HepG2 (cell line): ENCODE results near the gene ACSL5. TPM values are rescaled to one million over a fixed set of nuclear protein-coding genes. Genes with fewer than 3 reads are reported as not detected.

Source experiments
- EZH2 ChIP-seq: conservative IDR thresholded peaks from 2 replicates; pipeline ENCODE4 v1.6.1; 2012; ENCODE audit warnings: mild to moderate bottlenecking, low read depth, low read length, moderate library complexity
- MEIS2 ChIP-seq: sonication (generic); formaldehyde crosslinking; IDR thresholded peaks from 2 replicates; pipeline ENCODE4 v1.9.0; 2021; ENCODE audit warnings: mild to moderate bottlenecking, missing genetic modification reagents
- RAD51 ChIP-seq: fragments of 450-650 bp; IDR thresholded peaks from 2 replicates; pipeline ENCODE4 v1.6.1; 2016; ENCODE audit warnings: borderline replicate concordance
- SMAD3 ChIP-seq: sonication (generic); formaldehyde crosslinking; IDR thresholded peaks from 2 replicates; pipeline ENCODE4 v1.4.0; 2020; ENCODE audit warnings: missing genetic modification reagents
- ZNF430 ChIP-seq: sonication (generic); formaldehyde crosslinking; IDR thresholded peaks from 2 replicates; pipeline ENCODE4 v1.9.0; 2021; ENCODE audit warnings: mild to moderate bottlenecking, missing genetic modification reagents
- ZNF644 ChIP-seq: IDR thresholded peaks from 2 replicates; pipeline ENCODE4 v1.6.1; 2016; ENCODE audit warnings: low read depth
- ZNF720 ChIP-seq: sonication (generic); formaldehyde crosslinking; IDR thresholded peaks from 2 replicates; pipeline ENCODE4 v1.4.0; 2020; ENCODE audit warnings: missing genetic modification reagents
- polyA plus RNA-seq, 8 experiments: library from polyadenylated mRNA; depleted of rRNA in 3 of 8; stranded (reverse) in 7 of 8; unstranded in 1 of 8; fragments of >200 nt; fragmentation: Illumina TruSeq in 4 of 8; extraction: Trizol in 4 of 8; gene quantifications; 2 replicates each; pipeline versions ENCODE4 v1.2.1 to v1.2.3, GENCODE V29; 2011 to 2016; ENCODE audit warnings: low read depth in 4 of 8, missing spikeins in 1 of 8, mixed read lengths in 1 of 8; ENCODE audit not compliant: insufficient read depth in 1 of 8
- total RNA-seq, 5 experiments: library from RNA; depleted of rRNA; stranded (reverse); fragments of >200 nt; fragmentation: Illumina TruSeq; extraction: Trizol; gene quantifications; 2 replicates each; pipeline ENCODE4 v1.2.3, GENCODE V29; 2016; ENCODE audit warnings: low read depth in 1 of 5
- TF ChIP-seq, protein P1 (sequence below): sonication (generic); formaldehyde crosslinking; conservative IDR thresholded peaks from 2 replicates; pipeline ENCODE4 v1.4.0; 2020; ENCODE audit warnings: mild to moderate bottlenecking, missing genetic modification reagents, moderate library complexity
- TF ChIP-seq, protein P2 (sequence below): IDR thresholded peaks from 2 replicates; pipeline ENCODE4 v1.6.1; 2016
- TF ChIP-seq, protein P3 (sequence below): sonication (generic); formaldehyde crosslinking; IDR thresholded peaks from 2 replicates; pipeline ENCODE4 v1.9.0; 2021; ENCODE audit warnings: missing genetic modification reagents, borderline replicate concordance
- TF ChIP-seq, protein P4 (sequence below): sonication (generic); formaldehyde crosslinking; IDR thresholded peaks from 2 replicates; pipeline ENCODE4 v1.4.0; 2020; ENCODE audit warnings: missing genetic modification reagents
- TF ChIP-seq, protein P5 (sequence below): sonication (generic); formaldehyde crosslinking; IDR thresholded peaks from 2 replicates; pipeline ENCODE4 v1.4.0; 2020; ENCODE audit warnings: mild to moderate bottlenecking, missing genetic modification reagents

The ACSL5 gene
- total and polyA plus RNA-seq, 2 of the 13 experiments (the other 11 are each of a cell fraction or from before 2014, with no cell fraction given): 56.4 to 82.5 TPM

DNA sequence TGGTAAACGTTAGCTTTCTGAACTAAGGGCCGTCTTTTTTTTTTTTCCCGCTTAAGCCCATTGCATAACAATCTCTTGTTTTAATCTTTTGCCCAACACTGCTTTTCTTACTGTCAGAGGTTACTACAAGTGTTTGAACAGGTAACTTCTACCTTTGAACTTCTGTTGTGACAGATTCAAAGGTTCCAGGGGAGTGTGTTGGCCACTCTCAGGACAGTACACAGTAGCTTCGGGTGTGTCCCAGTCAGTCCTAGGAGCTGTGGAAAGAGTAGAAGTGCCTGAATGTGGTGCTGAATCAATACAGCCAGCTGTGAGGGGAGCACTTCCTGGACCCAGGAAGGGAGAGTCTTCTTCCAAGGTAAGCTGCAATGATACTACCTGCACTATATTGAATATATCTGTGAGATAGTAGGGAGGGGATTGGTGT lies at the start of gene ACSL5 (continued):
- TF ChIP-seq, protein P1, sequence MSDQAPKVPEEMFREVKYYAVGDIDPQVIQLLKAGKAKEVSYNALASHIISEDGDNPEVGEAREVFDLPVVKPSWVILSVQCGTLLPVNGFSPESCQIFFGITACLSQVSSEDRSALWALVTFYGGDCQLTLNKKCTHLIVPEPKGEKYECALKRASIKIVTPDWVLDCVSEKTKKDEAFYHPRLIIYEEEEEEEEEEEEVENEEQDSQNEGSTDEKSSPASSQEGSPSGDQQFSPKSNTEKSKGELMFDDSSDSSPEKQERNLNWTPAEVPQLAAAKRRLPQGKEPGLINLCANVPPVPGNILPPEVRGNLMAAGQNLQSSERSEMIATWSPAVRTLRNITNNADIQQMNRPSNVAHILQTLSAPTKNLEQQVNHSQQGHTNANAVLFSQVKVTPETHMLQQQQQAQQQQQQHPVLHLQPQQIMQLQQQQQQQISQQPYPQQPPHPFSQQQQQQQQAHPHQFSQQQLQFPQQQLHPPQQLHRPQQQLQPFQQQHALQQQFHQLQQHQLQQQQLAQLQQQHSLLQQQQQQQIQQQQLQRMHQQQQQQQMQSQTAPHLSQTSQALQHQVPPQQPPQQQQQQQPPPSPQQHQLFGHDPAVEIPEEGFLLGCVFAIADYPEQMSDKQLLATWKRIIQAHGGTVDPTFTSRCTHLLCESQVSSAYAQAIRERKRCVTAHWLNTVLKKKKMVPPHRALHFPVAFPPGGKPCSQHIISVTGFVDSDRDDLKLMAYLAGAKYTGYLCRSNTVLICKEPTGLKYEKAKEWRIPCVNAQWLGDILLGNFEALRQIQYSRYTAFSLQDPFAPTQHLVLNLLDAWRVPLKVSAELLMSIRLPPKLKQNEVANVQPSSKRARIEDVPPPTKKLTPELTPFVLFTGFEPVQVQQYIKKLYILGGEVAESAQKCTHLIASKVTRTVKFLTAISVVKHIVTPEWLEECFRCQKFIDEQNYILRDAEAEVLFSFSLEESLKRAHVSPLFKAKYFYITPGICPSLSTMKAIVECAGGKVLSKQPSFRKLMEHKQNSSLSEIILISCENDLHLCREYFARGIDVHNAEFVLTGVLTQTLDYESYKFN (CRISPR knock-in tag): peak; percentile 92
- TF ChIP-seq, protein P2, sequence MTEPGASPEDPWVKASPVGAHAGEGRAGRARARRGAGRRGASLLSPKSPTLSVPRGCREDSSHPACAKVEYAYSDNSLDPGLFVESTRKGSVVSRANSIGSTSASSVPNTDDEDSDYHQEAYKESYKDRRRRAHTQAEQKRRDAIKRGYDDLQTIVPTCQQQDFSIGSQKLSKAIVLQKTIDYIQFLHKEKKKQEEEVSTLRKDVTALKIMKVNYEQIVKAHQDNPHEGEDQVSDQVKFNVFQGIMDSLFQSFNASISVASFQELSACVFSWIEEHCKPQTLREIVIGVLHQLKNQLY (CRISPR knock-in tag): peak; percentile 27; the same call in 1 of the 2 replicates
- TF ChIP-seq, protein P3, sequence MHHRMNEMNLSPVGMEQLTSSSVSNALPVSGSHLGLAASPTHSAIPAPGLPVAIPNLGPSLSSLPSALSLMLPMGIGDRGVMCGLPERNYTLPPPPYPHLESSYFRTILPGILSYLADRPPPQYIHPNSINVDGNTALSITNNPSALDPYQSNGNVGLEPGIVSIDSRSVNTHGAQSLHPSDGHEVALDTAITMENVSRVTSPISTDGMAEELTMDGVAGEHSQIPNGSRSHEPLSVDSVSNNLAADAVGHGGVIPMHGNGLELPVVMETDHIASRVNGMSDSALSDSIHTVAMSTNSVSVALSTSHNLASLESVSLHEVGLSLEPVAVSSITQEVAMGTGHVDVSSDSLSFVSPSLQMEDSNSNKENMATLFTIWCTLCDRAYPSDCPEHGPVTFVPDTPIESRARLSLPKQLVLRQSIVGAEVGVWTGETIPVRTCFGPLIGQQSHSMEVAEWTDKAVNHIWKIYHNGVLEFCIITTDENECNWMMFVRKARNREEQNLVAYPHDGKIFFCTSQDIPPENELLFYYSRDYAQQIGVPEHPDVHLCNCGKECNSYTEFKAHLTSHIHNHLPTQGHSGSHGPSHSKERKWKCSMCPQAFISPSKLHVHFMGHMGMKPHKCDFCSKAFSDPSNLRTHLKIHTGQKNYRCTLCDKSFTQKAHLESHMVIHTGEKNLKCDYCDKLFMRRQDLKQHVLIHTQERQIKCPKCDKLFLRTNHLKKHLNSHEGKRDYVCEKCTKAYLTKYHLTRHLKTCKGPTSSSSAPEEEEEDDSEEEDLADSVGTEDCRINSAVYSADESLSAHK (CRISPR knock-in tag): no peak
- TF ChIP-seq ZNF720 (CRISPR knock-in tag) (no peak), ZNF430 (CRISPR knock-in tag) (peak; percentile 67; the same call in 1 of the 2 replicates), RAD51 (no peak), SMAD3 (CRISPR knock-in tag) (no peak), ZNF644 (CRISPR knock-in tag) (peak; percentile 58; the same call in 1 of the 2 replicates), EZH2 (no peak), MEIS2 (CRISPR knock-in tag) (0 out of 2 replicates have a peak, but pooled peaks have one; percentile 58)
- TF ChIP-seq, protein P4, sequence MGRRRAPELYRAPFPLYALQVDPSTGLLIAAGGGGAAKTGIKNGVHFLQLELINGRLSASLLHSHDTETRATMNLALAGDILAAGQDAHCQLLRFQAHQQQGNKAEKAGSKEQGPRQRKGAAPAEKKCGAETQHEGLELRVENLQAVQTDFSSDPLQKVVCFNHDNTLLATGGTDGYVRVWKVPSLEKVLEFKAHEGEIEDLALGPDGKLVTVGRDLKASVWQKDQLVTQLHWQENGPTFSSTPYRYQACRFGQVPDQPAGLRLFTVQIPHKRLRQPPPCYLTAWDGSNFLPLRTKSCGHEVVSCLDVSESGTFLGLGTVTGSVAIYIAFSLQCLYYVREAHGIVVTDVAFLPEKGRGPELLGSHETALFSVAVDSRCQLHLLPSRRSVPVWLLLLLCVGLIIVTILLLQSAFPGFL (CRISPR knock-in tag): no peak
- TF ChIP-seq, protein P5, sequence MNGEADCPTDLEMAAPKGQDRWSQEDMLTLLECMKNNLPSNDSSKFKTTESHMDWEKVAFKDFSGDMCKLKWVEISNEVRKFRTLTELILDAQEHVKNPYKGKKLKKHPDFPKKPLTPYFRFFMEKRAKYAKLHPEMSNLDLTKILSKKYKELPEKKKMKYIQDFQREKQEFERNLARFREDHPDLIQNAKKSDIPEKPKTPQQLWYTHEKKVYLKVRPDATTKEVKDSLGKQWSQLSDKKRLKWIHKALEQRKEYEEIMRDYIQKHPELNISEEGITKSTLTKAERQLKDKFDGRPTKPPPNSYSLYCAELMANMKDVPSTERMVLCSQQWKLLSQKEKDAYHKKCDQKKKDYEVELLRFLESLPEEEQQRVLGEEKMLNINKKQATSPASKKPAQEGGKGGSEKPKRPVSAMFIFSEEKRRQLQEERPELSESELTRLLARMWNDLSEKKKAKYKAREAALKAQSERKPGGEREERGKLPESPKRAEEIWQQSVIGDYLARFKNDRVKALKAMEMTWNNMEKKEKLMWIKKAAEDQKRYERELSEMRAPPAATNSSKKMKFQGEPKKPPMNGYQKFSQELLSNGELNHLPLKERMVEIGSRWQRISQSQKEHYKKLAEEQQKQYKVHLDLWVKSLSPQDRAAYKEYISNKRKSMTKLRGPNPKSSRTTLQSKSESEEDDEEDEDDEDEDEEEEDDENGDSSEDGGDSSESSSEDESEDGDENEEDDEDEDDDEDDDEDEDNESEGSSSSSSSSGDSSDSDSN (CRISPR knock-in tag): no peak
